SK-N-SH treated with all-trans-retinoic acid at 6 μM for 48 hours (cell line): ENCODE measurements around the gene NFKB1.

Experiments used
- ATAC-seq: fragments of 200-7000 bp; cut with Tn5 transposase; 3 replicates; pipeline ENCODE4 v1.9.1; 2020; ENCODE audit warnings: mild to moderate bottlenecking, moderate library complexity
- ARNTL ChIP-seq: fragments of 450-650 bp; formaldehyde crosslinking; IDR thresholded peaks from 2 replicates; pipeline ENCODE4 v1.5.0; 2020; ENCODE audit warnings: low read depth, mild to moderate bottlenecking, moderate library complexity, borderline replicate concordance
- BACH2 ChIP-seq: fragments of 250-450 bp; sonication (Bioruptor Pico); IDR thresholded peaks from 2 replicates; pipeline ENCODE4 v1.9.0; 2021; ENCODE audit warnings: mild to moderate bottlenecking, borderline replicate concordance
- CREB5 ChIP-seq: fragments of 250-450 bp; sonication (Bioruptor Pico); IDR thresholded peaks from 2 replicates; pipeline ENCODE4 v1.5.1; 2020; ENCODE audit warnings: low read depth, mild to moderate bottlenecking, moderate library complexity
- CSDC2 ChIP-seq: fragments of 250-450 bp; sonication (Bioruptor Pico); IDR thresholded peaks from 2 replicates; pipeline ENCODE4 v1.5.0; 2020; ENCODE audit warnings: mild to moderate bottlenecking, moderate library complexity
- CSRNP3 ChIP-seq: fragments of 250-450 bp; sonication (Bioruptor Pico); IDR thresholded peaks from 2 replicates; pipeline ENCODE4 v1.5.1; 2021; ENCODE audit warnings: mild to moderate bottlenecking, moderate library complexity
- ESRRG ChIP-seq: fragments of 250-450 bp; sonication (Bioruptor Pico); IDR thresholded peaks from 2 replicates; pipeline ENCODE4 v1.6.1; 2021; ENCODE audit warnings: mild to moderate bottlenecking
- GLIS3 ChIP-seq: fragments of 250-450 bp; sonication (Bioruptor Pico); IDR thresholded peaks from 2 replicates; pipeline ENCODE4 v1.5.0; 2020; ENCODE audit warnings: mild to moderate bottlenecking, moderate library complexity
- ISL1 ChIP-seq: fragments of 250-450 bp; sonication (Bioruptor Pico); IDR thresholded peaks from 2 replicates; pipeline ENCODE4 v2.1.2; 2022; ENCODE audit warnings: mild to moderate bottlenecking, moderate library complexity
- OSR1 ChIP-seq: fragments of 250-450 bp; sonication (Bioruptor Pico); IDR thresholded peaks from 2 replicates; pipeline ENCODE4 v1.8.0; 2022; ENCODE audit warnings: moderate library complexity, mild to moderate bottlenecking, inconsistent platforms
- PATZ1 ChIP-seq: fragments of 250-450 bp; sonication (Bioruptor Pico); IDR thresholded peaks from 2 replicates; pipeline ENCODE4 v1.8.0; 2020; ENCODE audit warnings: mild to moderate bottlenecking, moderate library complexity, borderline replicate concordance
- POU6F1 ChIP-seq: fragments of 250-450 bp; sonication (Bioruptor Pico); IDR thresholded peaks from 2 replicates; pipeline ENCODE4 v1.8.0; 2021; ENCODE audit warnings: low read depth, mild to moderate bottlenecking, moderate library complexity, borderline replicate concordance
- PPARA ChIP-seq: fragments of 250-450 bp; sonication (Bioruptor Pico); IDR thresholded peaks from 2 replicates; pipeline ENCODE4 v1.5.0; 2020; ENCODE audit warnings: mild to moderate bottlenecking, borderline replicate concordance
- RARB ChIP-seq: fragments of 250-450 bp; sonication (Bioruptor Pico); IDR thresholded peaks from 2 replicates; pipeline ENCODE4 v1.8.0; 2021; ENCODE audit warnings: mild to moderate bottlenecking, moderate library complexity
- SNAI2 ChIP-seq: fragments of 250-450 bp; sonication (Bioruptor Pico); IDR thresholded peaks from 2 replicates; pipeline ENCODE4 v1.5.0; 2020; ENCODE audit warnings: mild to moderate bottlenecking, moderate library complexity
- TCF4 ChIP-seq: fragments of 250-450 bp; sonication (Bioruptor Pico); IDR thresholded peaks from 2 replicates; pipeline ENCODE4 v1.8.0; 2021; ENCODE audit warnings: mild to moderate bottlenecking, moderate library complexity, borderline replicate concordance
- TOX ChIP-seq: fragments of 250-450 bp; sonication (Bioruptor Pico); IDR thresholded peaks from 2 replicates; pipeline ENCODE4 v1.8.0; 2021; ENCODE audit warnings: mild to moderate bottlenecking, moderate library complexity, borderline replicate concordance
- ZC3H10 ChIP-seq: fragments of 250-450 bp; sonication (Bioruptor Pico); IDR thresholded peaks from 2 replicates; pipeline ENCODE4 v1.5.1; 2021; ENCODE audit warnings: mild to moderate bottlenecking, moderate library complexity
- ZFP3 ChIP-seq: fragments of 250-450 bp; sonication (Bioruptor Pico); IDR thresholded peaks from 2 replicates; pipeline ENCODE4 v1.5.0; 2020; ENCODE audit warnings: mild to moderate bottlenecking, moderate library complexity
- ZFP30 ChIP-seq: fragments of 450-650 bp; formaldehyde crosslinking; IDR thresholded peaks from 2 replicates; pipeline ENCODE4 v1.5.0; 2022; ENCODE audit warnings: mild to moderate bottlenecking, moderate library complexity
- ZNF565 ChIP-seq: fragments of 450-650 bp; formaldehyde crosslinking; conservative IDR thresholded peaks from 2 replicates; pipeline ENCODE4 v1.5.0; 2020; ENCODE audit warnings: low read depth, mild to moderate bottlenecking, moderate library complexity
- ZNF70 ChIP-seq: fragments of 450-650 bp; formaldehyde crosslinking; IDR thresholded peaks from 2 replicates; pipeline ENCODE4 v1.5.0; 2020; ENCODE audit warnings: mild to moderate bottlenecking, moderate library complexity

The NFKB1 gene

GRCh38 chr4:102553982-102554381 lies 52.8 kb downstream of the NFKB1 start:
- peak; percentile 36 for ATAC-seq
- TF ChIP-seq GLIS3 (CRISPR knock-in tag) (no peak), CSDC2 (CRISPR knock-in tag) (no peak), POU6F1 (CRISPR knock-in tag) (no peak), ISL1 (no peak), TOX (CRISPR knock-in tag) (no peak), SNAI2 (CRISPR knock-in tag) (no peak)

- peak; percentile 82 for ATAC-seq
Observed at GRCh38 chr4:102554482-102554881, 53.3 kb downstream of the NFKB1 start.

GRCh38 chr4:102554992-102555391 lies 53.8 kb downstream of the NFKB1 start:
- ATAC-seq: no peak
- no peak for TF ChIP-seq TCF4
- TF ChIP-seq ZNF565: no peak
- no peak for TF ChIP-seq BACH2 (CRISPR knock-in tag)
- TF ChIP-seq ZNF70 (CRISPR knock-in tag): no peak
- no peak for TF ChIP-seq OSR1 (CRISPR knock-in tag)
- no peak for TF ChIP-seq ARNTL
- no peak for TF ChIP-seq ZC3H10
- no peak for TF ChIP-seq ZFP30
- TF ChIP-seq TOX (CRISPR knock-in tag): no peak
- TF ChIP-seq RARB (CRISPR knock-in tag): no peak
- TF ChIP-seq ISL1: no peak
- no peak for TF ChIP-seq PATZ1 (CRISPR knock-in tag)
- no peak for TF ChIP-seq ZFP3
- no peak for TF ChIP-seq ESRRG
- TF ChIP-seq CSDC2 (CRISPR knock-in tag): no peak
- TF ChIP-seq CREB5: no peak
- TF ChIP-seq PPARA (CRISPR knock-in tag): no peak
- no peak for TF ChIP-seq CSRNP3 (CRISPR knock-in tag)
- TF ChIP-seq GLIS3 (CRISPR knock-in tag): no peak

More at GRCh38 chr4:102554482-102554881, 53.3 kb downstream of the NFKB1 start:
- TF ChIP-seq PPARA (CRISPR knock-in tag) (no peak), CSDC2 (CRISPR knock-in tag) (no peak), ZFP3 (no peak), TCF4 (no peak), PATZ1 (CRISPR knock-in tag) (no peak), SNAI2 (CRISPR knock-in tag) (no peak), CREB5 (no peak)
